BJ (cell line): ENCODE results near the gene CDC42BPA. TPM values are rescaled to one million over a fixed set of nuclear protein-coding genes. Genes with fewer than 3 reads are reported as not detected.

Experiments
- CTCF ChIA-PET: fragments of 350-600 bp; formaldehyde crosslinking; extraction: SDS; loops from one replicate; lab custom pipeline; 2021; ENCODE audit warnings: antibody characterized with exemption, inconsistent platforms; lab: Yijun Ruan, JAX
- POLR2A ChIA-PET: fragments of 300-600 bp; sonication (Branson Sonifier 250); formaldehyde crosslinking; extraction: SDS; loops from one replicate; lab custom pipeline; 2021; ENCODE audit warnings: antibody characterized with exemption; lab: Charles Lee
- DNase-seq: peaks from one replicate; pipeline ENCODE4 v3.0.0-alpha.2; 2011; ENCODE audit warnings: low read depth
- H3K27me3 ChIP-seq: 2 replicates; pipeline ENCODE4 v1.6.0; 2011; ENCODE audit warnings: low read length; ENCODE audit not compliant: control insufficient read depth, insufficient read depth
- H3K36me3 ChIP-seq: 2 replicates; pipeline ENCODE4 v1.5.1; 2011; ENCODE audit warnings: low read length; ENCODE audit not compliant: control insufficient read depth, insufficient read depth
- H3K4me3 ChIP-seq: 2 replicates; pipeline ENCODE4 v1.5.1; 2011; ENCODE audit warnings: low read depth, mild to moderate bottlenecking, control low read depth, low read length
- polyA plus RNA-seq: library from polyadenylated mRNA; depleted of rRNA; stranded (reverse); fragments of >200 nt; gene quantifications from 2 replicates; pipeline ENCODE4 v1.2.3, GENCODE V29; 2011
- TF ChIP-seq, protein P1 (sequence below): IDR thresholded peaks from 2 replicates; pipeline ENCODE4 v1.5.1; 2011; ENCODE audit warnings: low read depth, mild to moderate bottlenecking, control low read depth, inconsistent platforms, low read length, moderate library complexity; ENCODE audit not compliant: insufficient read depth

Gene CDC42BPA
- polyA plus RNA-seq, 1 experiment: 17.9 TPM

DNA sequence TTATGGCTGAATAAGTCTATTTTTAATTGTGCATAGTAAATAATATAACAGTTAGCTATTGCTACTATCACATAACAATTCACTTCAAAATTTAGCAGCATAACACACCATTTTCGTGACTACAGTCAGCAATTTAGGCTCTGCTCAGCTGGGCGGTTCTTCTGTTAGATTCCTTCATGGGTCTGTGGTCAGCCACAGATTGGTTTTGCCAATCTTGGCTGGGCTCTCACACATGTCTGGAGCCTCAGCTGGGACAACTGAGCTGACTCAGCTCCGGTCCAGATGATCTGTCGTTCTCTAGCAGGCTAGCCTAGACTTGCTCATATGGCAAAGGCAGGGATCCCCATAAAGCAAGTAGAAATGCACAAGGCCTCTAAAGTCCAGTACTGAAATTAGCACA is 15.1 kb upstream of the CDC42BPA start:
- no peak for DNase-seq
- Histone ChIP-seq H3K36me3 (no peaks in the 10 kb centered on the region), H3K4me3 (no peak overlapping the region), H3K27me3 (no peaks in the 10 kb centered on the region)
- CTCF ChIA-PET: interaction anchor here (1.1 to 1.3 kb wide), 2 partner anchors 9 to 14 kb away, joined by 3 read pairs; no protein-coding TSS in a partner anchor
- POLR2A ChIA-PET: no interaction called here
- TF ChIP-seq, protein P1, sequence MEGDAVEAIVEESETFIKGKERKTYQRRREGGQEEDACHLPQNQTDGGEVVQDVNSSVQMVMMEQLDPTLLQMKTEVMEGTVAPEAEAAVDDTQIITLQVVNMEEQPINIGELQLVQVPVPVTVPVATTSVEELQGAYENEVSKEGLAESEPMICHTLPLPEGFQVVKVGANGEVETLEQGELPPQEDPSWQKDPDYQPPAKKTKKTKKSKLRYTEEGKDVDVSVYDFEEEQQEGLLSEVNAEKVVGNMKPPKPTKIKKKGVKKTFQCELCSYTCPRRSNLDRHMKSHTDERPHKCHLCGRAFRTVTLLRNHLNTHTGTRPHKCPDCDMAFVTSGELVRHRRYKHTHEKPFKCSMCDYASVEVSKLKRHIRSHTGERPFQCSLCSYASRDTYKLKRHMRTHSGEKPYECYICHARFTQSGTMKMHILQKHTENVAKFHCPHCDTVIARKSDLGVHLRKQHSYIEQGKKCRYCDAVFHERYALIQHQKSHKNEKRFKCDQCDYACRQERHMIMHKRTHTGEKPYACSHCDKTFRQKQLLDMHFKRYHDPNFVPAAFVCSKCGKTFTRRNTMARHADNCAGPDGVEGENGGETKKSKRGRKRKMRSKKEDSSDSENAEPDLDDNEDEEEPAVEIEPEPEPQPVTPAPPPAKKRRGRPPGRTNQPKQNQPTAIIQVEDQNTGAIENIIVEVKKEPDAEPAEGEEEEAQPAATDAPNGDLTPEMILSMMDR: no peak

DNA sequence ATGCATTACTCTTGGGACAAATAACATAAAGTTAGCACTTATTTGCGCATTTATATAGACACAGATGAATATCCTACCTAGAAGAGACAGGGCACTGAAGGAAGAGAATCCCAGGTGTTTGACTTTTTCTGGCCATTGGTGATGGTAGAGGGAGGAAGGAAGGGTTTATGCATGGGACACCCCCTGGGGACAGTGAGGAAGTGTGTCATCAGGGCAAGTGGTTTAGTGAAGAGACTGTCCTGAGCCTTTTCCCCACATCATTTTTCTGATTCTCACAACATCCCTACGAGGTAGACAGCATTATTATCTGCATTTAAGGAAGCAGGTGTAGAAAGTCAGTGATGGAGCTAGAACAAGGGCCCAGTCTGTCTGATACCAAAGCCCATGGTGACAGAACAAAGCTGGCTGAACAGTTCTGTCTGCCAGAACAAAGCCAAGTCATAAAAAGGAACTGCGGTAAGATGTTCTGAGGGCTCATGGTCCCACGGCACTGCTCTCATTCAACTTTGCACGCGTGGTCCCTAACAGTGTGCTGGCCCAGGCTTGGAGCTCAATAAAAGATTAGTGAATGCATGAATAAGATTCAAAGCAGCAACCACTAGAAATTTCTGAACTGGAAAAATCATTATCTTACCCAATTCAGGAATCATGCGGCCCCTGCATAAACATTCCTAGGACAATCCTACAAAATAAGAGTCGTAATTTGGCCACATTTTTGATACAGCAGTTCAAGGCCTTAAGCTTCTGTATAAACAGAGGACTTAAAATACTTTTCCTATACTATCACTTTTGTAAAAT is 12.2 kb upstream of the CDC42BPA start:
- TF ChIP-seq, protein P1: no peak
- no peak overlapping the region for H3K4me3 ChIP-seq
- H3K27me3 ChIP-seq: no peaks in the 10 kb centered on the region
- no peaks in the 10 kb centered on the region for H3K36me3 ChIP-seq
- CTCF ChIA-PET: no interaction called here
- POLR2A ChIA-PET: no interaction called here
- DNase-seq: no peak

DNA sequence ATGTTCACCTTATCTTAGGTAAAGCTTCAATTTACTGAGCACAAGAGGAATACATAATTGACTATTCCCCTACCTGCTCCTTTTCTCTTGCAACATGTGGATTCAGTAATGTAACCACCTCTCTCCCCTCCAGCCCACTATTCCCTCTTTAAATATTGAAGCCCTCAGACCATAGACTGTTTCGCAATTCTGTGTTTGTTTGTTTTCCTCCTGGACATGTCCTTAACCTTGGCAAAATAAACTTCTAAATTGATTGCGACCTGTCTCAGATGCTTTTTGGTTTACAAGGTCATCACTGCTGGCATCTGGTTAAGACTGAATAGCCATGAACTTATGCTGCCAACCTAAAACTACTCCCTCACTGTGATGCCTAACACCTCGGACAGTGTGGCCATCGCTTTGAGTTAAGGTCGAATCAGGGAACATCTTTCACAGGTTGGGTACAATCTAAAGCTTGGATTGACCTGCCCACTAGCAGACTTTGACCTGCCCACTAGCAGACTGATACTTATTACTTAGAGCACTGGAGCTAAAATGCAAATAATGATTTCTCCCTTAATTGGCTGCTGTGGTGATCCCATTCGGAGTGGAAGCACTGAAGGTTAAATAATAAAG is 10.2 kb upstream of the CDC42BPA start:
- H3K4me3 ChIP-seq: no peak overlapping the region
- CTCF ChIA-PET: interaction anchor here (1.3 to 2.3 kb wide), 2 partner anchors 9 to 10 kb away, joined by 3 to 10 read pairs; partner anchors contain the start of gene CDC42BPA
- H3K36me3 ChIP-seq: no peaks in the 10 kb centered on the region
- TF ChIP-seq, protein P1: no peak
- no peak for DNase-seq
- POLR2A ChIA-PET: interaction anchor here (0.6 kb wide), 2 partner anchors 145 to 683 kb away, joined by 3 read pairs; no protein-coding TSS in a partner anchor
- H3K27me3 ChIP-seq: no peaks in the 10 kb centered on the region

DNA sequence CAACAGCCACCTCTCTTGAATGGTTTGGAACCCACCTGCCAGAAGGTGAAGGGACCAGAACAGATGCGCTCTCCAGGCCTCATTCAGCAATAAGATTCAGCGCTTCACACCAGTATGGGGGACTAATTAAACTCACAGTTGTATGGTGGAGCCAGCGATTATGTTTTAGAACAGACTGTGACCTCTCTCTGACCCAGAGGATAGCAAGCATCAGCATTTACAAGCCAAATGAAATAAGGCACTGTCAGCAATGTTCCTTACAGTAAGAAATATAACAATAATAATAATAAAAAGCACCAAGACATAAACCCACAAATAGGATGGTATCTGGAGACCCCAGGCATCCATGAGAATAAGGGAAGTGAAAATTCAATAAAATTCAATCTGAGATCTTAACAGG is 6.9 kb upstream of the CDC42BPA start:
- Histone ChIP-seq H3K27me3 (no peaks in the 10 kb centered on the region), H3K36me3 (no peaks in the 10 kb centered on the region), H3K4me3 (no peak overlapping the region)
- no peak for DNase-seq
- CTCF ChIA-PET: no interaction called here
- TF ChIP-seq, protein P1: no peak
- POLR2A ChIA-PET: no interaction called here

DNA sequence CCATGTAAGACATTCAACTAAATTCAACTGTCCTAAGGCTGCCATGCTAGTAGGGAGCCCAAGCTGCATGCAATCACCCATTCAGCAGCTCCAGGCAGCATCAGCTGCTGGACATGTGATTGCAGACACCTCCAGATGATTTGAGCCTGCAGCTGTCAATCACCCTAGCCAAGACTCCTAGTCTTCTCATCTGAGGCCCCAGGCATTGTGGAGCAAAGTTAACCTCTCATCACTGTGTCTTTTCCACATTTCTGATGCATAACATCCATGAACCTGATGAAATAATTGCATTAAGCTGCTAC is 5.6 kb upstream of the CDC42BPA start:
- Histone ChIP-seq H3K36me3 (no peaks in the 10 kb centered on the region), H3K4me3 (no peak overlapping the region), H3K27me3 (no peaks in the 10 kb centered on the region)
- ChIA-PET POLR2A (no interaction called here), CTCF (interaction anchor here (0.9 kb wide), 1 partner anchor 9 kb away, joined by 3 read pairs; no protein-coding TSS in a partner anchor)
- TF ChIP-seq, protein P1: no peak
- no peak for DNase-seq
